Ovary (tissue), 9 donors: ENCODE data around the gene COL11A1. TPM values are rescaled to one million over a fixed set of nuclear protein-coding genes. Genes with fewer than 3 reads are reported as not detected.

Source experiments
- DNase-seq, 5 donors: peaks; one replicate each; pipeline ENCODE4 v3.0.0-alpha.2; 2019 to 2020
- H3K27ac ChIP-seq, 2 donors: fragments of 200-600 bp; one replicate each; pipeline versions ENCODE4 v1.5.1 to v1.8.0; 2019 to 2022
- H3K27me3 ChIP-seq: fragments of 200-600 bp; one replicate; pipeline ENCODE4 v1.8.0; 2022
- H3K36me3 ChIP-seq: fragments of 200-600 bp; sonication (generic); one replicate; pipeline ENCODE4 v1.5.1; 2019
- H3K4me1 ChIP-seq: one replicate; pipeline ENCODE4 v1.8.1; 2013; ENCODE audit warnings: mild to moderate bottlenecking, moderate library complexity; ENCODE audit not compliant: insufficient read depth
- H3K4me3 ChIP-seq: fragments of 200-600 bp; sonication (generic); one replicate; pipeline ENCODE4 v1.5.1; 2017
- H3K9me3 ChIP-seq, 2 donors: fragments of 200-600 bp in 1 of 2; sonication (generic) in 1 of 2; one replicate each; pipeline versions ENCODE4 v1.5.1 to v1.8.1; 2013 to 2019; ENCODE audit warnings: mild to moderate bottlenecking in 1 of 2, moderate library complexity in 1 of 2
- EP300 ChIP-seq: sonication (generic); formaldehyde crosslinking; IDR thresholded peaks from one replicate; pipeline ENCODE4 v1.6.1; 2017; ENCODE audit warnings: antibody characterized with exemption
- POLR2A ChIP-seq: fragments of 450-650 bp; IDR thresholded peaks from one replicate; pipeline ENCODE4 v1.6.1; 2017; ENCODE audit warnings: antibody characterized with exemption, mild to moderate bottlenecking, moderate library complexity
- WGBS, 3 donors: extraction: QIAGEN DNeasy Blood & Tissue Kit in 1 of 3; methylation state at CpG; one replicate each; pipeline versions ENCODE4 v1.1.5 to v1.1.7; 2013 to 2017; 5-methylcytosine and 5-hydroxymethylcytosine counted together
- intact Hi-C, 4 donors: fragments of 100-400 bp; cut with DNase I; formaldehyde crosslinking; loops; one replicate each; pipeline versions ENCODE4 v1.11.0 to v1.15.1; 2022 to 2023
- polyA plus RNA-seq, 2 donors: library from polyadenylated mRNA; stranded (reverse); fragments of 200-250 nt in 1 of 2; fragments of 350-450 nt in 1 of 2; fragmentation: Illumina TruSeq in 1 of 2; extraction: RNeasy Lipid Tissue Mini Kit (QIAGEN cat#74804) in 1 of 2; gene quantifications; one replicate each; pipeline ENCODE4 v1.2.3, GENCODE V29; 2013 to 2014
- total RNA-seq, 7 donors: library from RNA; depleted of rRNA in 2 of 7; stranded (reverse); fragments of >200 nt in 2 of 7; fragmentation: NEBNext Ultra II Directional in 3 of 7; extraction: Animal tissue kit (Norgen Biotek cat#: 25700) in 3 of 7; gene quantifications; one replicate each; pipeline versions ENCODE4 v1.1.0 to v1.2.4, GENCODE V29; 2016 to 2023
- TF ChIP-seq, protein P1 (sequence below), 3 donors: fragments of 450-650 bp in 2 of 3; fragments of 200-600 bp in 1 of 3; IDR thresholded peaks; one replicate each; pipeline versions ENCODE4 v1.5.1 to v1.8.0; 2016 to 2022; ENCODE audit warnings: antibody characterized with exemption in 3 of 3, mild to moderate bottlenecking in 1 of 3
- donor health status: DM: no; HTN: no; CAD: no; lungs with moderate emphysema.
- donor health status: DM: no; HTN: no; CAD: no.
- donor health status: Bipolar disorder and iron deficiency.
- donor health status: DM: yes; HTN: yes; CAD: no.
- donor health status: DM: no; HTN: no; CAD: no.
- donor health status: DM: yes; HTN: yes; CAD: no.

COL11A1 gene
- total and polyA plus RNA-seq, 9 donors, result 0.28 to 18.0 (median 1.4) TPM

DNA sequence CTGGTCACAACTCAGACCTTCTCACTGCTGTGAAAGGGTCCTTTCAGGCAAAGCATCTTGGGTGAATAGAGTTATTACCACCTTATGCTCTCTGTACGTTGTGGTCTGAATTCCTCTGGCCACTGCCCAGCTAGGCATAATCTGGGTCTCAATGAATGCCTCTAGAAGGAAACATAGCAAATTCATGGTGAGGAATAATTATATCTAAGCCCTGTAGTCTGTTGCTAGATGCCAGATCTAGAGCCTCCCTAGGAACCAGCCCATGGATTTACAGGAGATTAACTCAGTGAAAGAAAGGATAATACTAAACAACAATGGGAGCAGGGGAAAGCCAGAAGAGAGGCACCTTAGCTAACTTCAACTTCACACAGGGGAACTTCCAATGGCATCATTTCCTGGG, 2.4 kb upstream of the COL11A1 start:
- H3K9me3 ChIP-seq, result no peaks in the 10 kb centered on the region
- peaks cover 7% of the 10 kb centered on the region for H3K4me1 ChIP-seq
- H3K27me3 ChIP-seq, result no peaks in the 10 kb centered on the region
- DNase-seq, result no peak
- H3K4me3 ChIP-seq, result no peak overlapping the region
- TF ChIP-seq EP300, result no peak
- no peak for TF ChIP-seq POLR2A
- TF ChIP-seq, protein P1, sequence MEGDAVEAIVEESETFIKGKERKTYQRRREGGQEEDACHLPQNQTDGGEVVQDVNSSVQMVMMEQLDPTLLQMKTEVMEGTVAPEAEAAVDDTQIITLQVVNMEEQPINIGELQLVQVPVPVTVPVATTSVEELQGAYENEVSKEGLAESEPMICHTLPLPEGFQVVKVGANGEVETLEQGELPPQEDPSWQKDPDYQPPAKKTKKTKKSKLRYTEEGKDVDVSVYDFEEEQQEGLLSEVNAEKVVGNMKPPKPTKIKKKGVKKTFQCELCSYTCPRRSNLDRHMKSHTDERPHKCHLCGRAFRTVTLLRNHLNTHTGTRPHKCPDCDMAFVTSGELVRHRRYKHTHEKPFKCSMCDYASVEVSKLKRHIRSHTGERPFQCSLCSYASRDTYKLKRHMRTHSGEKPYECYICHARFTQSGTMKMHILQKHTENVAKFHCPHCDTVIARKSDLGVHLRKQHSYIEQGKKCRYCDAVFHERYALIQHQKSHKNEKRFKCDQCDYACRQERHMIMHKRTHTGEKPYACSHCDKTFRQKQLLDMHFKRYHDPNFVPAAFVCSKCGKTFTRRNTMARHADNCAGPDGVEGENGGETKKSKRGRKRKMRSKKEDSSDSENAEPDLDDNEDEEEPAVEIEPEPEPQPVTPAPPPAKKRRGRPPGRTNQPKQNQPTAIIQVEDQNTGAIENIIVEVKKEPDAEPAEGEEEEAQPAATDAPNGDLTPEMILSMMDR (IDR thresholded peaks at IDR 0.05), result no peak
- no peaks in the 10 kb centered on the region for H3K36me3 ChIP-seq
- intact Hi-C loops, result no loop called here
- WGBS, 3 donors, result 0 to 50% (median 0%) methylated on average over 1 of the region's 1 CpG
- no peak overlapping the region for H3K27ac ChIP-seq

DNA sequence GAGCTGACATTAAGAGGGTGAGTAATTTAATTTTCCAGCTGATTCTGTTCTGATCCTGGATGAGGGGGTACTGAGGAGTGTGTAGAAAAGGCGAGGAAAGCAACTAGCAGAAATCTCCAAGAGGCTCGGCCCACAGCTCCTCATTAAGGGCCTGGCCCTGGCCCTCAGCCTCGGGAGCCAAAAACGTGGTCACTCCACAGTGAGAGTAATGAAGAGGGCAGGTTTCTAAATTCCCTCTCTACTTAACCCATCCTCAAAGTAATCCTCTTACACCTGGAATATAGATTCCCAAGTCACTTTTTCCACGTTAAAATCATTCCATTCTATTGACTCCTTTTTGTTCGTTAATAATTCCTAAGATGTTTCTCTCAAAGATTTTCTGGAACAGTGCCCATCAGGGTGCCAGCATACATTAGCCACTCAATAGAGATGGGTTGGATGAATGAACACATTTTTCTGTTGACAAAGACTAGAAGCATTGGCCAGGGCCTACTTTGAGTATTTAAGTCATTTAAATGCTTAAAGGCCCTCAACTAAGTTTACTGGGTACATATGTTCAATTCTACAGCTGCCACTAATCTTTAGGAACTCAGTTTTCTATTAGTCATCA, 1.1 kb upstream of the COL11A1 start:
- no peak overlapping the region for H3K4me3 ChIP-seq
- TF ChIP-seq EP300 (no peak), POLR2A (no peak)
- TF ChIP-seq, protein P1 (IDR thresholded peaks at IDR 0.05), result no peak
- no peaks in the 10 kb centered on the region for H3K36me3 ChIP-seq
- peaks cover 7% of the 10 kb centered on the region for H3K4me1 ChIP-seq
- WGBS, 3 donors, result 70 to 78% (median 70%) methylated on average over 6 of the region's 6 CpGs
- intact Hi-C loops, result no loop called here
- no peaks in the 10 kb centered on the region for H3K9me3 ChIP-seq
- H3K27me3 ChIP-seq, result no peaks in the 10 kb centered on the region
- DNase-seq, result no peak
- H3K27ac ChIP-seq, result no peak overlapping the region

DNA sequence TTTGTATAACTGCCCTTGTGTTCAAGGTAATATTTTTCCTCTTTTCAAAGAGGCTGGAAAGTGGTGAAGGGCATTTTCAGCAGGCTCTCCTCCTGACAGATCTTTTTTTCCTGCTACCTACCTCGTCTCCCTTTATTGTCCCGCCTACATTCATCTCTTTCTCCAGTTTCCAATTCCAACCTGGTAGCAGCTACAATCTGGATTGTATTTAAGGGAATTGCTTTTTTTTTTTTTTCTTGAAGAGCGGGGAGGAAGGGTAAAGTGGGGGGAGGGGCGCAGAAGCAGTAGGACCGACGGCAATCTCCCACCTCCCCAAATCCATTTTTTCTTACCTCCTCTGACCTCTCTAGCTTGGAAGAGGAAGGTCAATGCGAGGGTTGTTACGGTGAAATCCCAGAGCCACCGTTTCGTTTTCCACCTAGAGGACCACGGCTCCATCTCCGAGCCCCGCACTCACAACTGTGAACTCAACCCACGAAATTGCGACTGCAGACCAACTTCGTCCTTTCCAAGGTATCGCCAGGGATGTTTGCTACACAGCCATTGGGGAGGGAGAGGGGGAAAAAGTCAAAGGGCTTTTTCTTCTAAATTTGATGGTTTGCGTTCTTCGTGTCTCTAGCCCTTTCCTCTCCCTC, 464 bp downstream of the COL11A1 start:
- DNase-seq, result no peak
- 0 to 1% (median 1%) methylated on average over 19 of the region's 19 CpGs for WGBS, 3 donors
- Histone ChIP-seq H3K36me3 (no peaks in the 10 kb centered on the region), H3K27me3 (no peaks in the 10 kb centered on the region), H3K27ac (no peak overlapping the region), H3K4me3 (peak overlapping the region; percentile 37), H3K9me3 (no peaks in the 10 kb centered on the region), H3K4me1 (peaks cover 7% of the 10 kb centered on the region)
- intact Hi-C loops, result no loop called here
- TF ChIP-seq, protein P1 (IDR thresholded peaks at IDR 0.05), result no peak
- TF ChIP-seq EP300, result no peak
- TF ChIP-seq POLR2A, result no peak

- 1 to 2% (median 1%) methylated on average over 23 of the region's 23 CpGs for WGBS, 3 donors
- Histone ChIP-seq H3K36me3 (no peaks in the 10 kb centered on the region), H3K4me3 (peak overlapping the region; percentile 37), H3K27ac (no peak overlapping the region), H3K9me3 (no peaks in the 10 kb centered on the region), H3K4me1 (peaks cover 7% of the 10 kb centered on the region), H3K27me3 (no peaks in the 10 kb centered on the region)
- DNase-seq, result peak; percentile 10 to 31 (median 17)
- TF ChIP-seq POLR2A (no peak), EP300 (no peak)
- TF ChIP-seq, protein P1 (IDR thresholded peaks at IDR 0.05), result peak in 1 of 3 donors; percentile 22
- intact Hi-C loops, result no loop called here
Observed at GRCh38 chr1:103106426-103107341, 1.6 kb downstream of the COL11A1 start.
